DOHH2 (cell line): ENCODE measurements around the gene ERVK3-1.

Experiments used
- H3F3A ChIP-seq: fragments of 200-600 bp; sonication (generic), shearing (Covaris generic); 2 replicates; pipeline ENCODE4 v1.6.0; 2016; ENCODE audit warnings: antibody characterized with exemption, mild to moderate bottlenecking; ENCODE audit not compliant: control insufficient read depth, insufficient read depth
- H3K27ac ChIP-seq: fragments of 200-600 bp; sonication (generic); 2 replicates; pipeline ENCODE4 v1.5.1; 2014; ENCODE audit warnings: low read depth, mild to moderate bottlenecking, low read length, moderate library complexity
- H3K27me3 ChIP-seq: fragments of 200-600 bp; sonication (generic); 2 replicates; pipeline ENCODE4 v1.6.1; 2014; ENCODE audit warnings: mild to moderate bottlenecking, low read length, mixed read lengths; ENCODE audit not compliant: control insufficient read depth
- H3K36me3 ChIP-seq: fragments of 200-600 bp; sonication (generic); 2 replicates; pipeline ENCODE4 v1.6.1; 2014; ENCODE audit warnings: mild to moderate bottlenecking, low read length, moderate library complexity, mixed read lengths; ENCODE audit not compliant: control insufficient read depth
- H3K4me1 ChIP-seq: fragments of 200-600 bp; sonication (generic); 2 replicates; pipeline ENCODE4 v1.6.1; 2014; ENCODE audit warnings: mild to moderate bottlenecking, low read length, mixed read lengths; ENCODE audit not compliant: control insufficient read depth
- H3K4me2 ChIP-seq: fragments of 200-600 bp; sonication (generic); 2 replicates; pipeline ENCODE4 v1.6.0; 2014; ENCODE audit warnings: mild to moderate bottlenecking, low read length, moderate library complexity
- H3K4me3 ChIP-seq: fragments of 200-600 bp; sonication (generic); 2 replicates; pipeline ENCODE4 v1.5.1; 2014; ENCODE audit warnings: mild to moderate bottlenecking, low read length, mixed read lengths
- H3K79me2 ChIP-seq: fragments of 200-600 bp; sonication (generic); 2 replicates; pipeline ENCODE4 v1.6.1; 2014; ENCODE audit warnings: mild to moderate bottlenecking, low read length, mixed read lengths; ENCODE audit not compliant: control insufficient read depth
- H3K9me2 ChIP-seq: fragments of 200-600 bp; sonication (generic); replicated peaks from 2 replicates; pipeline ENCODE4 v1.6.1; 2014; ENCODE audit warnings: mild to moderate bottlenecking, low read length, mixed read lengths; ENCODE audit not compliant: control insufficient read depth
- H3K9me3 ChIP-seq: fragments of 200-600 bp; sonication (generic); 2 replicates; pipeline ENCODE4 v1.6.1; 2014; ENCODE audit warnings: antibody characterized with exemption, low read length, mixed read lengths; ENCODE audit not compliant: control insufficient read depth, insufficient read depth
- H4K20me1 ChIP-seq: fragments of 200-600 bp; sonication (generic); 2 replicates; pipeline ENCODE4 v1.6.0; 2014; ENCODE audit warnings: low read depth, mild to moderate bottlenecking, antibody characterized with exemption, low read length, moderate library complexity; ENCODE audit not compliant: control insufficient read depth, insufficient read depth
- EZH2phosphoT487 ChIP-seq: fragments of 200-600 bp; sonication (generic); IDR thresholded peaks from 2 replicates; pipeline ENCODE4 v1.6.1; 2017; ENCODE audit warnings: borderline replicate concordance, mild to moderate bottlenecking, antibody characterized with exemption, low read length, moderate library complexity, mixed read lengths
- TF ChIP-seq, protein P1 (sequence below): fragments of 200-600 bp; sonication (generic); IDR thresholded peaks from one replicate; pipeline ENCODE4 v1.5.1; 2014; ENCODE audit warnings: antibody characterized with exemption, mild to moderate bottlenecking, low read depth, low read length; ENCODE audit not compliant: poor library complexity, severe bottlenecking

ERVK3-1 gene

DNA sequence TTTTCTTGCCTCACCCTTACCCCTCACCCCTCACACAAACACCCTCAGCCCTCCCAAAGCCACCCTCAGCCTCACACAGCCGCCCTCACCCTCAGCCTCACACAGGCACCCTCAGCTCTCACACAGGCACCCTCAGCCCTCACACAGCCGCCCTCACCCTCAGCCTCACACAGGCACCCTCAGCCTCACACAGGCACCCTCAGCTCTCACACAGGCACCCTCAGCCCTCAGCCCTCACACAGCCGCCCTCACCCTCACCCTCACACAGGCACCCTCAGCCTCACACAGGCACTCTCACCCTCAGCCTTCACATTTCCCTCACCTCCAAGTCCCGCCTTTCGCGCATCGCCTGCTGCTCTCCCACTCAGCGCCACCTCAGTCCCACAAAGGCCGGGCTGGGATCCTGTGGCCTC, 21.3 kb downstream of the ERVK3-1 start:
- H3K9me2 ChIP-seq = no peaks in the 10 kb centered on the region
- peaks cover 13% of the 10 kb centered on the region for H3K79me2 ChIP-seq
- no peaks in the 10 kb centered on the region for H3K27me3 ChIP-seq
- peaks cover 17% of the 10 kb centered on the region for H3K4me1 ChIP-seq
- TF ChIP-seq, protein P1, sequence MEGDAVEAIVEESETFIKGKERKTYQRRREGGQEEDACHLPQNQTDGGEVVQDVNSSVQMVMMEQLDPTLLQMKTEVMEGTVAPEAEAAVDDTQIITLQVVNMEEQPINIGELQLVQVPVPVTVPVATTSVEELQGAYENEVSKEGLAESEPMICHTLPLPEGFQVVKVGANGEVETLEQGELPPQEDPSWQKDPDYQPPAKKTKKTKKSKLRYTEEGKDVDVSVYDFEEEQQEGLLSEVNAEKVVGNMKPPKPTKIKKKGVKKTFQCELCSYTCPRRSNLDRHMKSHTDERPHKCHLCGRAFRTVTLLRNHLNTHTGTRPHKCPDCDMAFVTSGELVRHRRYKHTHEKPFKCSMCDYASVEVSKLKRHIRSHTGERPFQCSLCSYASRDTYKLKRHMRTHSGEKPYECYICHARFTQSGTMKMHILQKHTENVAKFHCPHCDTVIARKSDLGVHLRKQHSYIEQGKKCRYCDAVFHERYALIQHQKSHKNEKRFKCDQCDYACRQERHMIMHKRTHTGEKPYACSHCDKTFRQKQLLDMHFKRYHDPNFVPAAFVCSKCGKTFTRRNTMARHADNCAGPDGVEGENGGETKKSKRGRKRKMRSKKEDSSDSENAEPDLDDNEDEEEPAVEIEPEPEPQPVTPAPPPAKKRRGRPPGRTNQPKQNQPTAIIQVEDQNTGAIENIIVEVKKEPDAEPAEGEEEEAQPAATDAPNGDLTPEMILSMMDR = no peak
- no peak for TF ChIP-seq EZH2phosphoT487
- H3K27ac ChIP-seq = no peak overlapping the region
- no peaks in the 10 kb centered on the region for H3F3A ChIP-seq
- no peaks in the 10 kb centered on the region for H3K9me3 ChIP-seq
- peak overlapping the region; percentile 90 for H3K4me2 ChIP-seq
- peak overlapping the region; percentile 95 for H3K4me3 ChIP-seq
- peaks cover 5% of the 10 kb centered on the region; the same call in 1 of the 2 replicates for H3K36me3 ChIP-seq
- no peaks in the 10 kb centered on the region for H4K20me1 ChIP-seq

DNA sequence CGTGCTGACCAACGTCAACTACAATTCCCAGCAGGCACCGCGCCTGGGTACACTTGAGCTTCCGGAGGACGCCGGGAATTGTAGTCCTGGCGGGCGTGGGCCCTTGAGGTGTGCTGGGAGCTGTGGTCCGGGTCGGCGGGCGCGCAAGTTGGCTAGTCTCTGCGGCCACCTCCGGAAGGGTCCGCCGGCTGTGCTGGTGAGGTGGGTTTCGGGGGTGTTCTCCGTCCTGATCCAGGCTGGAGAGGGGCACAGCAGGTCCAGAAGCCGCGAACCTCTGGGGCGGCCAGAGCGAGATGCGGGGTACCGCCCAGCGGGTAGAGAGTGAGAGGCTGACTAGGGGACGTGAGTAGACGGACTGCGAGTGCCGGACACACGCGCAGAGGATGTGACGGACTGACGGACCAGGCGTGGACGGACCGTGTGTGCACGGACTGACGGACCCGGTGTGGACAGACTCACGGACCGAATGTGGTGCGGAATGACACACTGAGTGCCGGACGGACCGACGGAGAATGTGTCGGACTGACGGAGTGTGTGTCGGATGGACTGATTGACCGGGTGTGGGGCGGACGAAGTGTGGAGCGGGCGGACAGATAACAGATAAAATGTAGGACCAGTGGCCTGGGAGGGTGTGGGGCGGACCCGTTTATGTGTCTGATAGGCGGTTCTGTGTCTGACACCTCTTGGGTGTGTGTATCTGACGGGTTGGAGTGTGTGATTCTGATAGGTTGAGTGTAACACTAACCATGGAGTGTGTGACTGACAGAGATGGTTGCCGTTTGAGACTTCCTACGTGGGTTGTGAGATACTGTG, 21.9 kb downstream of the ERVK3-1 start, which contains the start of gene ZSCAN22:
TSS of gene ZSCAN22 (plus strand) at position 81 of the 813 bp plus-strand sequence. CDS start 7,809 bp downstream, outside the sequence.
- Histone ChIP-seq H3K4me3 (peak within 1 kb of the TSS; percentile 95), H4K20me1 (no peaks in the 10 kb centered on the region), H3K9me3 (no peaks in the 10 kb centered on the region), H3K4me2 (peak within 1 kb of the TSS; percentile 90), H3K27ac (no peak within 1 kb of the TSS), H3K27me3 (no peaks in the 10 kb centered on the region), H3K36me3 (peaks cover 5% of the 10 kb centered on the region; the same call in 1 of the 2 replicates), H3F3A (no peaks in the 10 kb centered on the region), H3K9me2 (no peaks in the 10 kb centered on the region), H3K79me2 (peaks cover 13% of the 10 kb centered on the region), H3K4me1 (peaks cover 17% of the 10 kb centered on the region)
- TF ChIP-seq, protein P1 = no peak
- TF ChIP-seq EZH2phosphoT487 = no peak

DNA sequence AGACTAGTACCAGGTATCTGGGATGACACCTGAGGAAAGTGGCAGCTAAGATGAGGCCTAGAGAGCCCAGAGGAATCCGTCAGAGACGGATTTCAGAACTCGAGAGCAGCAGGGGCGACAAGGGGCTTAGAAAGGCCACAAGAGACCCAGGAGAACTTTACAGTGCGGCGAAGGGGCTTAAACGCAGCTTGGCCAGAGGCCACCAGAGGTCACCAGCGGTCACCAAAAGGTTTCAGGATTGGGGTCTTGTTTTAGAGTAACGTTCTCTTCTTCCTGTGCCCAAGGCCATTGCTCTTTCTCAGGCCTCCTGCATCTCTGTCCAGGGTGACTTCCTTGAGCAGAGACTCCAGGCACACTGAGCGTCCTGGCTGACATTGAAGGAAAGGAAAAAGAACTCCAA, 23.8 kb downstream of the ERVK3-1 start:
- Histone ChIP-seq H3K79me2 (peaks cover 13% of the 10 kb centered on the region), H3K9me3 (no peaks in the 10 kb centered on the region), H3K27me3 (no peaks in the 10 kb centered on the region), H3K27ac (no peak overlapping the region), H3K4me1 (peaks cover 17% of the 10 kb centered on the region), H3K36me3 (peaks cover 5% of the 10 kb centered on the region; the same call in 1 of the 2 replicates), H3K4me2 (no peak overlapping the region), H3K9me2 (no peaks in the 10 kb centered on the region), H3F3A (no peaks in the 10 kb centered on the region), H4K20me1 (no peaks in the 10 kb centered on the region), H3K4me3 (no peak overlapping the region)
- no peak for TF ChIP-seq EZH2phosphoT487
- TF ChIP-seq, protein P1 = peak; percentile 53
